GM19467 (cell line): ENCODE data around the gene DLG1.
"Not testable (repeated sequence)": the region's sequence is repeated elsewhere in the genome, so short reads cannot be mapped to it uniquely, and the experiment has no call there.

ENCODE experiments used
- ATAC-seq: cut with Tn5 transposase; IDR thresholded peaks from one replicate; pipeline ENCODE4 v1.9.1; 2021; ENCODE audit warnings: mild to moderate bottlenecking, moderate library complexity; ENCODE audit not compliant: unreplicated experiment

DLG1 gene

GRCh38 chr3:197038679-197039462 is 259.5 kb downstream of the DLG1 start:
- ATAC-seq = no peak

- no peak for ATAC-seq
Measured at GRCh38 chr3:197035577-197035976, 262.8 kb downstream of the DLG1 start.

GRCh38 chr3:197034778-197035177 is 263.6 kb downstream of the DLG1 start:
- ATAC-seq = not testable (repeated sequence)

GRCh38 chr3:197033764-197034163 is 264.6 kb downstream of the DLG1 start:
- not testable (repeated sequence) for ATAC-seq

GRCh38 chr3:197031315-197032285 is 266.8 kb downstream of the DLG1 start:
- ATAC-seq = no peak

GRCh38 chr3:197030379-197031314 is 267.8 kb downstream of the DLG1 start:
- ATAC-seq = no peak

GRCh38 chr3:197029511-197030167 is 268.8 kb downstream of the DLG1 start, which contains the start of gene MELTF:
Gene MELTF, minus strand, starts transcription at chr3:197029817. Its CDS starts 115 bp downstream, at chr3:197029702.
- ATAC-seq = peak; percentile 76

- no peak for ATAC-seq
Measured at GRCh38 chr3:197028728-197029510, 269.5 kb downstream of the DLG1 start.

GRCh38 chr3:197027896-197028727 is 270.3 kb downstream of the DLG1 start:
- no peak for ATAC-seq

- ATAC-seq = no peak
Measured at GRCh38 chr3:197027151-197027895, 271.1 kb downstream of the DLG1 start.

GRCh38 chr3:197026481-197026866 is 271.9 kb downstream of the DLG1 start:
- no peak for ATAC-seq

- ATAC-seq = no peak
Measured at GRCh38 chr3:197025736-197026480, 272.5 kb downstream of the DLG1 start.

GRCh38 chr3:197024881-197025735 is 273.3 kb downstream of the DLG1 start:
- ATAC-seq = no peak

- no peak for ATAC-seq
Measured at GRCh38 chr3:197023998-197024651, 274.3 kb downstream of the DLG1 start.

GRCh38 chr3:197023241-197023997 is 275.0 kb downstream of the DLG1 start:
- peak; percentile 47 for ATAC-seq
